DMS 273 (cell line): Measurements from ENCODE around the gene RABGEF1.
A peak's percentile ranks its signal among the peaks of the same experiment; 100 is the strongest.
"Not testable (repeated sequence)": the region's sequence is repeated elsewhere in the genome, so short reads cannot be mapped to it uniquely, and the experiment has no call there.

Source experiments
- DNase-seq: peaks from one replicate; lab custom pipeline; 2025; ENCODE audit not compliant: unreplicated experiment; lab: John Stamatoyannopoulos, UW

Gene RABGEF1

DNA sequence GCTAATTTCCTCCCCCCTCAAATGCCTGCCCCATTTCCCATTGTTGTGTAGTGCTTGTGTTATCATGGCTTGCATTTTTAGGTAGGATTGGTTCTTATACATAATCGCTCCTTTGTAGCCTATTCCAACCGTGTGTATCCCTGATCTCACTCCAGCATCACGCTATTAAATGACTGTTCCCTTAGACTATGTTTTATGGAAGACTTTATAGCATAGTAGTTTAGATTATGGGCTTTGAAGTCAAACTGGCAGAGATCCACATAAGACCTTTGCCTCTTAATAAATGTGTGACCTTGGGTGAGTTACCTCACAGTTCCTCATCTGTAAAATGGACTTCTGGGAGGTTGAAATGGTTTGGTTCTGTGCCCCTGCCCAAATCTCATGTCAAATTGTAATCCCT lies 5.4 kb upstream of the RABGEF1 start:
- no peak for DNase-seq

DNA sequence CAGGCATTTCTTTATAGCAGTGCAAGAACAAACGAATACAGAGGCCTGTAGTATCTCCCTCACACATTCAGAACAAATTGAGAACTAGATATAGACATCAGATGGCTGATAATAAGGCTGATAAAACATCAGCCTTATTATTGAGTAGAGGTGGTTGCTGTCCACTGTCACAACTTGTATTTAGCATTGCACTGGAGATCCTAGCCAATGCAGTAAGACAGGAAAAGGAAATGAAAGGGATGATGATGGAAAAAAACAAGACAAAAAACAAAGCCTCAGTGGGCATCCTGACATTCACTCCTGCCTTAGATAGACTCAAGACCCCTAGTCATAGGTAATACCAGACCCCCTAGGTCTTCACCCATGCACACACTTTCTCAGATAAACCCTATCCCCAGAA lies 4.7 kb upstream of the RABGEF1 start:
- DNase-seq, result no peak

GRCh38 chr7:66736892-66737291 lies 3.6 kb upstream of the RABGEF1 start:
- no peak for DNase-seq

- peak; percentile 29 for DNase-seq
These were observed 2.9 kb upstream of the RABGEF1 start for GRCh38 chr7:66737667-66738066.

DNA sequence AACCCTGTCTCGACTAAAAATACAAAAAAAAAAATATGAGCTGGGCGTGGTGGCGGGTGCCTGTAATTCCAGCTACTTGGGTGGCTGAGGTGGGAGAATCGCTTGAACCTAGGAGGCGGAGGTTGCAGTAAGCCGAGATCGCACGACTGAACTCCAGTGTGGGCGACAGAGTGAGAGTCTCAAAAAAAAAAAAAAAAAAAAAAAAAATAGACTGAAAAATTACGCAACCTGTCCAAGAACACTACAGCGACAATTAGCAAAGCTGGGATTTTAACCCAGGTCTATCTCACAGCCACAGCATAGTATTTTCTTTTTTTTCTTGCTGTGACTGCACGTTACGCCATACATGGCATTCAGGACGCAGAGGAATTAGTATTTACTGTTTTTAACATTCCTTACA lies 1.1 kb upstream of the RABGEF1 start:
- no peak for DNase-seq

DNA sequence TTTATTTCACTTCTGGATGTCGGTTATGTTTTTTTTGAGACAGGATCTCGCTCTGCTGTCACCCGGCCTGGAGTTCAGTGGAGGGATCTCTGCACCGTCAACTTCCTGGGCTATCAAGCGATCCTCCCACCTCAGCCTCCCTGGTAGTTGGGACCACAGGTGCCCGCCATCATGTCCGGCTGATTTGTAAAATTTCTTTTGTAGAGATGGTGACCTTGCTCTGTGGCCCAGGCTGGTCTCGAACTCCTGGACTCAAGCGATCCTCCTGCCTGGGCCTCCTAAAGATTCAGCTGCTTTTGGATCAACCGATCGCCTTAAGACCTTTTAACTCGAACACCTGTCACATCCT lies 606 bp upstream of the RABGEF1 start:
- DNase-seq, result no peak

DNA sequence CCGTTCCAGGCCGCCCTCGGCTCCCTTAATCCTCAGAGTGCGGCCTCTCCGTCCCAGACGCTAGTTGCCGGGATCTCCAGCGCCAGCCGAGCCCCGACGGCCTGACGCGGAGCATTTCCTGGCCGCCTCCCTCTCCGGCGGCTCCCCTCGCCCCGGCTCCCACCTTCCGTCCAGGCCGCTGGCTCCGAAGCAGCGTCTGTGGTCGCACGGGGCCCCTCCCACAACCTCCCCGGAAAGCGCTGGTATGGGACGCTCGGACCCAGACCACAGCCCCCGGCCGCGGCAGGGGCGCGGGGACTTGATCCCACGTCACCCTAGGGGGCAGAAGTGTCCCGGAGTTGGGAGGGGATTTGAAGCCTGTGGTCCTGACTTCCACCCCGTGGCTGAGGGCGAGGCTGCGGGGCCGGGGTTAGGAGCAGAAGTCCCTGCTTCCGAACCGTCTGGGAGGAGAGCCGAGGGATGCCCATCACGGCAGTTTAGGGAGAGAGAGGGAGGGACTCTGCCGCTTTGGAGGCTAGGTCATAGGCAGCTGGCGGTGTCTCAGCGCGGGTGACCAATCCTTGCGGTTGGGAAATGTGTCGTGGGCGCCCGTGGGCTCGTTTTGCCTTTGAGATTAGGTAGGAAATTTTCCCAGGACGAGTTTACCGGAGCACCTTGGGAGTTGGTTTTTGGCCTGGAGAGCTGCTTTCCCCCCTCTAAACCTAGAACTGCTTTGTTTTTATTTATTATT lies 612 bp downstream of the RABGEF1 start:
- peak; percentile 86 for DNase-seq

DNA sequence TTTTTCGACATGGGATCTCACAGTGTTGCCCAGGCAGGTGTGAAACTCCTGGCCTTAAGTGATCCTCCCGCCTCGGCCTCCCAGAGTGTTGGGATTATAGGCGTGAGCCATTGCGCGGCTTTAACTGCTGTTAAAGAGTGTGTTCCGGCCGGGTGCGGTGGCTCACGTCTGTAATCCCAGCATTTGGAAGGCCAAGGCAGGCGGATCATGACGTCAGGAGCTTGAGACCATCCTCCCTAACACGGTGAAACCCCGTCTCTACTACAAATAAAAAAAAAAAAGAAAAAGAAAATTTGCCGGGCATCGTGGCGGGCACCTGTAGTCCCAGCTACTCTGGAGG lies 1.1 kb downstream of the RABGEF1 start:
- no peak for DNase-seq

GRCh38 chr7:66742298-66742697 lies 1.8 kb downstream of the RABGEF1 start:
- not testable (repeated sequence) for DNase-seq

DNA sequence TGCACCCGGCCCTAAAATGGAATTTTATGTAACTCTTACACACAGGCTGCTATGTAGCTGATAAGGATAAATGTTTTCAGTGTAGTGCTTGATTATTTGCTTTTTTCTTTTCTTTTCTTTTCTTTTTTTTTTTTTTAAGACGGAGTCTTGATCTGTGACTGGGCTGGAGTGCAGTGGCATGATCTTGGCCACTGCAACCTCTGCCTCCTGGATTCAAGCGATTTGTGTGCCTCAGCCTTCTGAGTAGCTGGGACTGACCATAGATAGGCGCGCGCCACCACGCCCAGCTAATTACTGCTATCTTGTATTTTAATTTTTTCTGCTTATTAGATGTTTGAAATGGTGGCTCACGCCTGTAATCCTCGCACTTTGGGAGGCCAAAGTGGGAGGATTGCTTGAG lies 3.4 kb downstream of the RABGEF1 start:
- DNase-seq, result no peak

- no peak for DNase-seq
These were observed 6.9 kb downstream of the RABGEF1 start for GRCh38 chr7:66747385-66747784.

- no peak for DNase-seq
These were observed 7.5 kb downstream of the RABGEF1 start for GRCh38 chr7:66747881-66748511.

DNA sequence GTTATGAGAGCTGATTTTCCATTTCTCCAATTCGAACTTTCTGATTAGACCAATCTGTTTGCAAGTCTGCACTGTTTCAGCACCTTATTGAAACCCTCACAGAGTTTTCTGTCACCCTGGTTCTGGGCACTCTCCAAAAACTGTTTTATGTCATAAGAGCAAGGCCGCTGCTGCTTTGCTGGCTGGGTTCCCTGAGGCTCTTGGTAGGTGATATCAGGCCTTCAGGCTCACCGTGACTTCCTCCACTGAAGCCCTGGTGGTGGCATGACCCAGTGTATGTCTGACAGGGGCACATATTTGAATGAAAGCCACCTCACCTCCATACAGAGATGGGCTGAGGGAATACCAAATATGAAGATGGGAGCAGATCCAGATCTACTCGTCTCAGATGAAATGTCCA lies 8.3 kb downstream of the RABGEF1 start:
- no peak for DNase-seq

DNA sequence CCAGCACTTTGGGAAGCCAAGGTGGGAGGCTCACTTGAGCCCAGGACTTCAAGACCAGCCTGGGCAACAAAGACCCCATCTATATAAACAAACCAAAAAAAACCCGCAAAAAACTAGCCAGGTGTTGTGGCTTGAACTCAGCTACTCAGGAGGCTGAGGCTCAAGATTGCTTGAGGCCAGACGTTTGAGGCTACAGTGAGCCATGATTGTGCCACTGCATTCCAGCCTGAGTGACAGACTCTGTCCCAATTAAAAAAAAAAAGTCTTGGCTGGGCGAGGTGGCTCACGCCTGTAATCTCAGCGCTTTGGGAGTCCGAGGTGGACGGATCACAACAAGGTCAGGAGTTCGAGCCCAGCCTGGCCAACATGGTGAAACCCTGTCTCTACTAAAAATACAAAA lies 11.4 kb downstream of the RABGEF1 start:
- DNase-seq, result no peak

DNA sequence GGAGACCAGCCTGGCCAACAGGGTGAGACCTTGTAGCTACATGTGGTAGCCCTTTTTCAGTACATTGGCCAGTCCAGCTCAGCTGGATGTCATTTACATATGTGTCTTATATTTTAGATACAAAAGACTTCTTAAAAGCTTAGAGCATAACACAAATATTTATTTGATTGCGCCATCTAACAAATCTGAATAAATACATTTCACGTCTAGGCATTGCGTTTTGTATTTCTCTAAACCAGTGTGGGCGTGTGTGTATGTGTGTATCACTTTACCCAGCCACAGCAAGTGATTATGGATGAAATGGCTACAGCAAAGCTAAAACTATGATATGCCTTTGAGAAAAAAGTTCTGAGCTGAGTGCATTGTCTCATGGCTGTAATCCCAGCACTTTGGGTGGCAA lies 14.0 kb downstream of the RABGEF1 start:
- DNase-seq, result no peak

DNA sequence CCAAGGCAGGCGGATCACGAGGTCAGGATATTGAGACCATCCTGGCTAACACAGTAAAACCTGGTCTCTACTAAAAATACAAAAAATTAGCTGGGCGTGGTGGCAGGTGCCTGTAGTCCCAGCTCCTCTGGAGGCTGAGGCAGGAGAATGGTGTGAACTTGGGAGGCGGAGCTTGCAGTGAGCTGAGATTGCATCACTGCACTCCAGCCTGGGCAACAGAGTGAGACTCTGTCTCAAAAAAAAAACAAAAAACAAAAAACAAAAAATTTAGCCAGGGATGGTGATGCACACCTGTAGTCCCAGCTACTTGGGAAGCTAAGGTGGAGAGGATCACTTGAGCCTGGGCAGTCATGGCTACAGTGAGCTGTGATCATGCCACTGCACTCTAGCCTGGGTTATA lies 14.5 kb downstream of the RABGEF1 start:
- not testable (repeated sequence) for DNase-seq

GRCh38 chr7:66756227-66756626 lies 15.7 kb downstream of the RABGEF1 start:
- DNase-seq, result not testable (repeated sequence)

DNA sequence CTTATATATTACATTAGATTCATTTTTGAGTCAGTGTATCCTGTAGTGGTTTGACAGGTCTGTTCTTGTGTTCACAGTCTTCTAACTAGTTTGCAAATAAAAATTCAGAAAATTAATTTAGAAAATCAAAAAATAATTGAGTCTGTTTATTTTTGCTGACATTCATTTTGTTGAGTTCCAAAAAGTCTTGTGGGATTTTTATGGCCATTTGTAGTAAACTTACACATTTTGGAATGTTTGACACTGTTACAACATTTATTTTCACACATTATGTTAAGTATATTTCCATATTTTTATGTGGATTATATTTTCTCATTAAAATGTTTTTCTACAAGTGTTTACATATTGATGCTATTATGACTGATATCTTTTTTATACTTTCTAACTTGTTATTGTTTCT lies 16.4 kb downstream of the RABGEF1 start:
- no peak for DNase-seq

- no peak for DNase-seq
These were observed 17.4 kb downstream of the RABGEF1 start for GRCh38 chr7:66757939-66758338.

GRCh38 chr7:66758950-66759628 lies 18.6 kb downstream of the RABGEF1 start:
- no peak for DNase-seq

DNA sequence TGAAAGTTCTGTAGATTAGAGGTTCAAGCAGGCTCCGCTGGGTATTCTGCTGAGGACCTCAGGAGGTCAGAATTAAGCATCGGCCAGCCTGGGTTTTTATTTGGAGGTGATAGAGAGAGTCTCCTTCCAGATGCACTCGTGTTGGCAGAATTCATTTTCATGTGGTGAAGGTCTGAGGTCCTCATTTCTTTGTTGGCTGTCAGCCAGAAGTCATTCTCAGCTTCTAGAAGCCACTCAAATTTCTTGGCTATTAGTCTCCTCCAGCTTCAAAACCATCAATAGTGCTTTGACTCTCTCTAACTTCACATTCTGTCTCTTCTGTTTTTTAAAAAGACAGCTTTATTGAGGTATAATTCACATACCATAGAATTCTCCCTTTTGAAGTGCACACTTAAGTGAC lies 22.6 kb downstream of the RABGEF1 start:
- not testable (repeated sequence) for DNase-seq

DNA sequence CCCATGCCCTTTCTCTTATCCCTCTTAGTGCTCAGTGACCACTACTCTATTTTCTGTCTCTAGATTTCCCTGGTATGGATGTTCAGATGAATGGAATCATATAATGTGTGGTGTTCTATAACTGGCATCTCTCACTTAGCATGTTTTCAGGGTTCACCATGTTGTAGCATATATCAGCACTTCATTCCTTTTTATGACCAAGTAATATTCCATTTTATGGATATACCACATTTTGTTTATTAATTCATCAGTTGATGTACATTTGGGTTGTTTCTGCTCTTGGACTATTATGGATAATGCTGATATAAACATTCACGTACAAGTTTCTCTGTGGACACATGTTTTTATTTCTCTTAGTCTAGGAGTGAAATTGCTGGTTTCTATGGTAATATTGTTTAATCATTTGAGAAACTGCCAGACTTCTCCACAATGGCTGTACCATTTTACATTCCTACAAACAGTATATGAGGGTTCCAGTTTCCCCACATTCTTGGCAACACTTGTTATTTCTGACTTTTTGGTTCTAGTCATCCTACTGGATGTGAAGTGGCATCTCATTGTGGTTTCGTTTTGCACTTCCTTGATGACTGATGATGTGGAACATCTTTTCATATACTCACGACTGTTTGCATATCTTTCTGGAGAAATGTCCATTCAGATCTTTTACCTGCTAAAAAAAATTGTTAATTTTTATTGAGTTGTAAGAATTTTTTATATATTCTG lies 23.3 kb downstream of the RABGEF1 start:
- DNase-seq, result not testable (repeated sequence)
